DMS 273 (cell line): ENCODE results near the gene ZNF418.
A peak's percentile ranks its signal among the peaks of the same experiment; 100 is the strongest.

ENCODE experiments used
- DNase-seq: peaks from one replicate; lab custom pipeline; 2025; ENCODE audit not compliant: unreplicated experiment; lab: John Stamatoyannopoulos, UW

Gene ZNF418

DNA sequence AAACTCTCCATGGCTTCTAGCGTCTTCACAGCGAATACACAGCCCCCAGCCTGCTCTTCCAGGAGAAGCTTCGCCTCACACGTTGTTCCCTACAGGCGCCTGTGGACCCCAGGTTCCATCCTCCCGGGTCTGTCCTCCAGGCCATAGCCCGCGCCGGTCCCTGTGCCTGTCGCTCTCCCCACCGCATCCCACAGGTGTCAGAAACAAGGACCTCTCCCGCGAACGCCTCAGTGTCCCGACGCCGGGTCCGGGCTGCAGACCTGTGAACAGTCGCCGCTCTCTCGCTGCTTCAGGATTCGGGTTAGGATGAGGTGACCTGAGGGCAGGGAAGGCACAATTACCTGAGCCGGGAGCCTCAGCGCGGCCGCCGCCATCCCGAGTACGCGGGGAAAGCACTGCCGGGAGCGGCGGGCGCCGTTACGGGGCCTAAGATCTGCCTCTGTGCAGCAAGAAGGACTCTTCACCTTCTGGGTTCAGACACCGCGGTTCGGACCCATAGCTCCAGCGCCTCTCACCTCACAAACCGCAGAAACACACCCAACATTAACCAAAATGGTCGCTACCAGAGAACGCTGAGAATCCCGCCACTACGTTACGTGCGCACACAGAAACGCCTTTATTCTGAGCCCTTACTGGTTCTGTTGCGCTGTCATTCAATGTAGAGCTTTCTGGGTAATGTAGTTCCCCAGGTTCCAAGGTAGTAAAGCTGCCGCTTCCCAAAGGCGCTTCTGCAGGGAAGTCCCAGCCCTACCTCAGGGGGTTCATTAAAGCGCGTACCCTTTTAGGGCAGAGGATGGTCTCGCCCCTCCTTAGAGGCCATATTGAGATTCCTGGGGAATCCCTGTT lies at the start of gene ZNF418:
Gene ZNF418 (minus strand): TSS at position 583 of the 846 bp plus-strand sequence. CDS start 1,580 bp downstream, outside the sequence.
- peak; percentile 96 for DNase-seq

DNA sequence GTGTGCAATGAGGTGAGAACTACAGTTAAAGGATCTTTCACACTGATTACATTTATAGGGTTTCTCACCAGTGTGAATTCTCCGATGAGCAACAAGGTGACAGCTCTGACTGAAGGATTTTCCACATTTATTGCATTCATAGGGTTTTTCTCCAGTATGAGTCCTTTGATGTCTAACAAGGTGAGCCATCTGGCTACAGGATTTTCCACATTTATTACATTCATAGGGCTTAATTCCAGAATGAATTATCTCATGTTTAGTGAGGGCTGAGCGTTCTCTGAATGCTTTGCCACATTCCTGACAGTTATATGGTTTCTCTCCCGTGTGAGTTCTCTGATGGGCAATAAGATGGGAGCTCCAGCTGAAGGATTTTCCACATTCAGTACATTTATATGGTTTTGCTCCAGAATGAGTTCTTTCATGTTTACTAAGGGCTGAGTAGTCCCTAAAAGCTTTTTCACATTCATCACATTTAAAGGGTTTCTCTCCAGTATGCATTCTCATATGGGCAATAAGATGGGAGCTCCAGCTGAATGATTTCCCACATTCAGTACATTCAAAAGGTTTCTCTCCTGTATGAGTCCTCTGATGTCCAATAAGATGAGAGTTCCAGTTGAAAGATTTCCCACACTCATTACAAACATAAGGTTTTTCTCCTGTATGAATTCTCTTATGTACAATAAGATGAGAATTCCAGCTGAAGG lies 43.5 kb upstream of the ZNF418 start:
- peak; percentile 32 for DNase-seq

DNA sequence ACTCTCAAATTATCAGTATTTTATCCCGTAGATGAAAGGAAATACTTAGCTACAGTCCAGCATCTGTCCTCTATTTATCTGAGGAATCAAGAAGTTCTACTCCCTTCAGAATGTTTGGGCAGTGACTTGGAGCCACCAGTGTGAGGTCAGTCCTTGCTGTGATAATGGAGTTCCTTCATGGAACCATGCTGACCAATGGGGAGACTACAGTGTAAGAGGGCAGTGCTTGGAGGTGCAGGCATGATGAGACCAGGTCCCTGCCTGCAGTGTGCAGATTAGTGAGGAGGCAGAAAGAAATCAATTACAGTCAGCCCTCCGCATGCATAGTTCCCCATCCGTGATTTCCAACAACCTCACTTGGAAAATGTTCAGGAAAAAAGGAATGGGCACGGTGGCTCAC lies 39.2 kb upstream of the ZNF418 start, which contains the start of gene C19orf18:
Gene C19orf18 (minus strand): TSS at position 101 of the 400 bp plus-strand sequence. CDS start 102 bp downstream, outside the sequence.
- no peak for DNase-seq

DNA sequence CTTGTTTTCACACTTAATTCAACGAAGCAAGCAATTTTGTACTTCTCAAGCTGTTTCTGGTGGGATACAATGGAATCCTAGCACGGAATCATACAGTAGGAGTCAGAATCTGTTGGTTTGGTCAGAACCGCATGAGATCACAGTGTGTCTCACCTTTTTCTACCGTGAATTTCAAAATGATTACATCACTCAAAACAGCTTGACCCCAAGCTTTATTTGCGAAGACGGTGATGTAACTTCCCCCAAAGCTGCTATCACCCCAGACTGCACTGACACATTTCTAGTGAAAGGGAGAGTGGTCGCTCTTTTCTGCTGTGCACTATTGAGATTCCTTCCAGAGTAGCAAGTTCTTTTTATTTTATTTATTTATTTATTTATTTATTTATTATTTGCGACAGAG lies 29.6 kb upstream of the ZNF418 start:
- no peak for DNase-seq

DNA sequence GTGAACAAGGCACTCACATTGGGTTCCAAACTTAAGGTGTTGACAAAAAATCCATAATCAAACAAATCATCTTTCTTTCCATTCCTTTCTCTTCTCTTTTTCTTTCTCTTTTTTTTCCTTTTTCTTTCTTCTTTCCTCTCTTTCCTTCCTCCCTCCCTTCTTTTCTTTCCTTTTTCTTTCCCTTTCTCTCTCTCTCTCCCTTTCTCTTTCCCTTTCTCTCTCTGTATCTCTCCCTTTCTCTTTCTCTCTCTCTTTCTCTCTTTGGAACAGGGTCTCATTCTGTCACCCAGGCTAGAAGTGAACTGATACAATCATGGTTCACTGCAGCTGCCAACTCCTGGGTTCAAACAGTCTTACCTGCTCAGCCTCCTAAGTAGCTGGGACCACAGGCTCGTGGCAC lies 26.6 kb upstream of the ZNF418 start:
- no peak for DNase-seq

DNA sequence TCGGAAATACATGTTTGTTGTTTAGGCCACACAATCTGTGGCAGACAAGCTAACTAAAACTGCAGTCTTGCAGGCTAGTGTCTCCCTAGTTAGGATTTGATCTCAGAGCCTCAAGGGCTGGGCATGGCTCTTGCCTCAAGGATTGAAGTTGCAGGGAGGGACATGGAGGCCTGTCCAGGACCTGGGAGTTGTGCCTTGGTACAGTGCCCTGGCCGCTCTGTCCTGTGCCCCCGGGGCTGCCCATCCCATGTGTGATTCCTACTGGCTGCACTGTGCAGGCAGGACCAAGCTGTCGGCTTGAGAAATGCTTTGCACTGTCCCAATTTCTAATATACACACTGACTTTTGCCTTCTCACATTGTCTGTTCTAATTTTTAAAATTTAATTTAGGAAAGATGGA lies 19.8 kb upstream of the ZNF418 start:
- no peak for DNase-seq

DNA sequence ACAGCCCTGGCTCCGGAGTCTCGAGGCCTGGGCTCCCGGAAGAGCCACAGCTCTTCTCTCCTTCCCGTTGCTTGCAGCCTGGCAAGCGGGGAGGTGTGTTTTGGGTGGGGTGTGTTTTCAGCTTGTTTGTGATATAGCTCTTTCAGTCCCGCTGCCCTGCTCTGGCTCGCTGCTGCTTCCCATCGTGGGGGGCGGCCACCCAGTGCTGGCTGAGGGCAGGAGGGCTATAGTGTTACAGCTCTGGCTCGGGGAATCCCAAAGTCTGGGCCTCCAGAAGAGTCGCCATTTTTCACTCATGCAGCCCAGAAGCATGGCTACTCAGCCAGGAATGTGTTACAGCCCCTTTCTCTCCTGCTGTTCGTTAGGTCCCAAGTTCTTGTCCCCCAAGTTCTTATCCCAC lies 14.5 kb upstream of the ZNF418 start:
- DNase-seq, result no peak

DNA sequence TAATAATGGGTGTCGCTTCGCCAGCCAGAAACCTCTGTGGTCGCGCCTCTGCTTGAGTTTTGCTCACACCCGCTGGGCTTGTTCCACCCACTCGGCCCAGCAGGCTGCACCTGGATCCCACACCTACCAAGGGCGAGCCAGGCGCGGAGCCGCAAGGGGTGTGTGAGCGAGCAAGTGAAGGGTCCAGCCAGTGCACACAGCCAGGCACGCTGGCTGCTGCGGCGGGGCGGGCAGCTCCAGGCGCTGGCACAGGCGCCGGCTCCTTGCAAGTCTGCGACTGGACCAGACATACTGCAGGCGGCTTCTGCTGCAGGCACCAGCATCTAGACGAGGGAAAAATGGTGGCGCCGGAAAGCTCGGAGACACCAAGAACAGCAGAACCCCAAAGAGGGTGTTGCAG lies 14.1 kb upstream of the ZNF418 start:
- no peak for DNase-seq

DNA sequence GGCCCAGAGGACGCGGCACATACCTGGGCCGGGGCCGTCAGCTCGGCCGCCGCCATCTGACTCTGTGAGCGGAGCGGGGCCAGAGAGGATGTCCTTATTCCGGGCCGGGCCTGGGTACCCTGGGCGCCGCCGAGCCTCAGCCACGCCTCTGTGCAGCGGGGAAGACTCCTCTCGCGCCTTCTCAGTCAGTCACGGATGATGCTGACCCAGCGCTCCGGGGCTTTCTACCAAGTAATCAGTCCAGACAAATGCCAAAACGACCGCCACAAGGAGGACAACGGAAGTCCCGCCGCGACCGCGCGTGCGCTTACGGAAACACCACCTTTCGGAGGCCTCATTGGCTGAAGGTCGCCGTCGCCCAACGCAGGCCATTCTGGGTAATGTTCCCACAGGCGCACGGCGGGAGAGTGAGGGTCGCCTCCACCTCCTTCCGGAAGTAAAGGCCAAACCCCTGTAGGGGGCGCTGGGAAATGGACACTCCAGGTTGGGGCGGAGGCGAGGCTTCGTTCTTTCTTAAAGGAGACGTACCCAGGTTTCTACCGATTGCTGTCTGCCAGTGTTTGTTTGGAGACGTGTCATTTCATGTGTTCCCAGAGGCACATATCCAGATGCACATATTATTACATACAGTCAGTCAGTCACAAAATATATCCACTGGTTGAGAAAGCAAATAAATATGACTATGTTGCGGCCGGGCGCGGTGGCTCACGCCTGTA lies 12.4 kb upstream of the ZNF418 start, which contains the start of gene ZNF256:
Gene ZNF256 (minus strand): TSS at position 288 of the 716 bp plus-strand sequence. CDS start 232 bp downstream, at position 56.
- DNase-seq, result peak; percentile 99

DNA sequence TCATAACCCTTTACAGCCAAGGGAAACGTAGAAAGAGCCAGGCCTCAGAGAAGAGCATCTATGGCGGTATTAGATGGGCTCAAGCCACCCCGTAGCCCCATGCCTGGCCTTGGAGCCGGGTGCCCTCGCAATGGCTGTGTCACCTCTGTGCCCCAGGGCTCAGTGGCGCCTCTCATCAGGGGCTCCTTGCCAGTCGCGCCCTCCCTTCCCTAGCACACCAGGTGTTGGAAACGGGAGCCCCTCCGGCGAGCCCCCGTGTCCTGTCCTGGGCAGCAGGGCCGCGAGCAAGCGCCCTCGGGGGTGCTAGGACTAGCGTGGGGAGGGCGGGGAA lies 11.9 kb upstream of the ZNF418 start:
- no peak for DNase-seq

DNA sequence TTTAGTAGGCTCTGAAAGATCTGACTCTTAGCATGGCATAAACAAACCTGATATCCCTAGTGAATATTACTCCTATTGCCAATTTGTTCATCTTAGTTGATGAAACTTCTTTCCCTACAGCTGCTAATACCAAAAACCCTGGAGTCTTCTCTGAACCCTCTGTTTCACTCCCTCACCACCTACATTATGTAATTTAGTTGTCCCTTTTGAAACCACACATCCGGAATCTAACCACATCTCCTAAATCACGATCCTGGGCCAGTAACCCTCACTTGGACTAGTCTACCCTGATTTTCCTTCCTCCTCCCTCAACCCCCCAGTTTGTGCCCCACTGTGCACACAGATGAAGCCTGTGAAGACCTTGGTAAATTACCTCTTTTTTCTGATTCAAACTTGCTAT lies 11.1 kb upstream of the ZNF418 start:
- DNase-seq, result no peak

DNA sequence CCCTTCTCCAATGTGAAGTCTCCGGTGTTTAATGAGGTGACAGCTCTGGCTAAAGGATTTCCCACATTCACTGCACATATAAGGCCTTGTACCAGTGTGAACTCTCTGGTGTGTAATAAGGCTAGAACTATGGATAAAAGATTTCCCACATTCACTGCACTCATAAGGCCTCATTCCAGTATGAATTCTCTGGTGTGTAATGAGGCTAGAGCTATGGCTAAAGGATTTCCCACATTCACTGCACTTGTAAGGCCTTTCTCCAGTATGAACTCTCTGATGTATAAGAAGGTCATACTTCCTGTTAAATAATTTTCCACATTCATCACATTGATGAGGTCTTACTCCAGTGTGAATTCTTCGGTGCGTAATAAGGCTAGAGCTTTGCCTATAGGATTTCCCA lies 6.4 kb upstream of the ZNF418 start:
- no peak for DNase-seq

DNA sequence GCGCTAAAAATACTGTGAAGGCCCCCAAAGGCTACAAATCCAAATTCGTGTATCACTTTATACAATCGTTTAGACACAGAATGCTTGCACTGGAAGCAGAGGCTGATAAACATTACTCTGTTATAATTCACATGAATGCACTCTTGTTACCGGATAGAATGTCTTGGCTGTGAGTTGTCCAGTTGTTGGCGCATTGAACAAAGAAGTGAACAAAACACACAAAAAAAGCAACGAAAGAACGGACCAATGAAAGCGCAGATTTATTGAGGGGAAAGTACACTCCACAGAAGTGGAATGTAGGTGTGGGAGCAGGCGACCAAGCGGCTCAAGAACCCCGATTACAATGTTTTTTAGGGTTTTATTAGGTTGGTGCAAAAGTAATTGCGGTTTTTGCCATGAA lies 529 bp upstream of the ZNF418 start:
- no peak for DNase-seq

DNA sequence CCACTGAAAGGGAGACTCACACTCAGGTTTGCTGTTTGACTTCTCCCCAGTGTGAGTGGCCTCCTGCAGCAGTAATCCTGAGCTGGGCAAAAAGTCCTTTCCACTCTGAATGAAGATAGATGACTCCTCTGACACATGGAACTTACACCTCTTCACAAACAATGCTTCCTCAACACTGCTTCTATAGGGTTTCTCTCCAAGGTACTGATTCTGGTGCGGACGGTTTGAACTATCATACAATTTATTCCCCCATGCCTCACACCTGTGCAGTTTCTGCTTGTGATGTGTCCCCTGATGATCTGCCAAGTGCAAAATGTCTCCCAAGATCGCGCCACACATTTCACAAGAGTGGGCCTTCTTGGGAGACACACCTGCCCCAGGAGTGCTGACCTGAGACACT lies 7.6 kb downstream of the ZNF418 start:
- no peak for DNase-seq

DNA sequence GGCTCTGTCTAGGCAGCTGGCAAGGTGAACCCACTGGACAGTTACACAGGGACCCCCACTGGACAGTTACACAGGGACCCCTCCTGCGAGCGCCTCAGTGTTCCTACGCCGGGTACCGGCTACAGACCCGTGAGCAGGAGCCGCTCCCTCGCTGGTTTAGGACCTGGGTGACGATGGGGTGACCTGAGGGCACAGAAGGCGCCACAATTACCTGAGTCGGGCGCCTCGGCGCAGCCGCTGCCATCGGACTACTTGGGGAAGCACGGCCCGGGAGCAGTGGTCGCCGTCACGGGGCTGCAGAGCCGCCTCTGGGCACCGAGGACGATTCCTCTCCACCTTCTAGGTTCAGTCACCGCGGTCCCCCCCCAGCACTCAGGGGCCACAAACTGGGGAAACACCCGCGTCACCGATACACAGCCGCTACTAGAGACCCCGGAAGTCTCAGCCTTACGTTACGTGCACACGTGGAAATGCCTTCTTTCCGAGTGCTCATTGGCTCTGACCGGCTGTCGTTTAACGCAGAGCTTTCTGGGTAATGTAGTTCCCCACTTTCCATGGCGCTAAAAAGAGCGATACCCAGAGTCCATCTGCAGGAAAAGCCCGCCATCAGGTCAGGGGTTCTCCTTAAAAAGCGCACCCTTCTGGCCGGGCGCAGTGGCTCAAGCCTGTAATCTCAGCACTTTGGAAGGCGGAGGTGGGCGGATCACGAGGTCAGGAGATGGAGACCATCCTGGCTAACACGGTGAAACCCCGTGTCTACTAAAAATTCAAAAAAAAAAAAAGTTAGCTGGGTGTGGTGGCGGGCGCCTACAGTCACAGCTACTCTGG lies 18.8 kb downstream of the ZNF418 start, which contains the start of gene ZNF417:
Gene ZNF417 (minus strand): TSS at position 425 of the 828 bp plus-strand sequence. CDS start 181 bp downstream, at position 244.
- DNase-seq, result peak; percentile 98

DNA sequence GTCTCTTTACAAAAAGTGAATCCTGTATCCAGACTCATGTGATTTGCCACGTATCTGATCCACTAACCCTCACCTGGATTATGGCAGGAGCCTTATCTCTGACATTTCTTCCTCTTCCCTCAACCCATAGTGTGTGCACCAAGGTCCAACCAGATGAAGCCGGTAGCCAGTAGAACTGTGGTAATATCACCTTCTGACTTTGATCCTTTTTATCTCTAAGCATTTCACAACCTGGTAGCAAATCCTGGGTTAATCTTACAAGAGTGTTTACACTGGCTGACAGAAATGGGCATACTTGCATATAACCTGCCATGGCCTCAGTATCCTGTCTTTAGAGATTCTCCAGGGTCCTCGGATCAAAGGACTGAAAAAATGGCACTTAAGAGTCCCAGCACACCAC lies 20.7 kb downstream of the ZNF418 start:
- DNase-seq, result no peak

DNA sequence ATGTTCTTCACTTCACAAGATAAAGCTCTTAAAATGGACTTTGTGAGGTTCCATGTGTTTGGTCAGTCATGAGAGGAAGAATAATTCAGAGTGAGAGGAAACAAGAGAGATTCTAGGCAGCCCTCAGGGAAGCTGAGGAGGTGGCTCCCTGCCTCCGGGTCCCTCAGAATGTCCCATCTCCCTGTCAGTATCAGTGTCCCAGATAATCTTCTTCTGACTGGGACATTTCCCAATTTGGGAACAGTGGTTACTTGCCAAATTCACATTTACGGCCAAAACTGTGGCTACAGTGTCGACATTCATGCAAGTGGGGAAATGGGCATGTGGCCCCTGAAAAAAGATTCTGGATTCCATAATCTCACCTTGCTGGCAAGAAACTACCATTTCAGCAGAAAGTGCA lies 27.8 kb downstream of the ZNF418 start:
- DNase-seq, result no peak

DNA sequence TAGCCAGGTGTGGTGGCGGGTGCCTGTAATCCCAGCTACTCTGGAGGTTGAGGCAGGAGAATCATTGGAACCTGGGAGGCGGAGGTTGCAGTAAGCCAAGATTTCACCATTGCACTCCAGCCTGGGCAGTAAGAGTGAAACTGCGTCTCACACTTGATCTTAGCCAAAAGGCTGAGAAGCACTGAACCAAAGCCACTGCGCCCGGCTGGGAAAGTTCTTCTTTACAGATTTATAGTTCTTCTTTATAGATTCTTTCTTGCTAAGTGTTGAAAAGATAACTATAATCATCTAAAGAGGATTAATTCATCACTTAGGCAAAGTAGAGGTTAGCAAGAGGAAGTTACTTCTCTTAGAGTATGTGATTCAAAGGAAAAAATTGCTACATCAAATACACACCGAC lies 29.9 kb downstream of the ZNF418 start:
- no peak for DNase-seq

DNA sequence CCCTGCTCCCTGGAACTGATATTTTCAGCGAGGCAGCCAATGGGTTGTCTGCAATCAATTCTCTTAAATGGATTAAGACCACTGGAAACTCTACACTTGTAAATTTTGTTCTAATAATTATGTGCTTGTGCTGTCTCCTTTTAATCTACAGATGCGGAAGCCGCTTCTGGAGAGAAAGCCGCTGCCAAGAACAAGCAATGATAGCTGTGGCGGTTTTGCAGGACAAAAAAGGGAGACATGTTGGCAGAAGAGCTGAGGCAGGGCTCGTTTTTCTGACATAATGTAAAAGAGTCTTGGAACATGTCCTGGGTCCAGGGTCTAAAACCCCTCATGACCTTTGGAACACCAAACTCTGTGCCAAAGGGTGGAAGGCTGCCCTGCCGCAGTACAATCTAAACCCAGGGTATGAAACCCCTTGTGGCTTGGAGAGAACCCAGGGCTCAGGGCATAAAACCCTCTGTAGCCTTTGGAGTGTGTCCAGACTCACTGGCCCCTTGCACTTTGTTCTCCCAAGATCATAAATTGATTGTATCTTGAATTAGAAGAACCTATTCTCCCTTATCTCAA lies 31.5 kb downstream of the ZNF418 start:
- no peak for DNase-seq

DNA sequence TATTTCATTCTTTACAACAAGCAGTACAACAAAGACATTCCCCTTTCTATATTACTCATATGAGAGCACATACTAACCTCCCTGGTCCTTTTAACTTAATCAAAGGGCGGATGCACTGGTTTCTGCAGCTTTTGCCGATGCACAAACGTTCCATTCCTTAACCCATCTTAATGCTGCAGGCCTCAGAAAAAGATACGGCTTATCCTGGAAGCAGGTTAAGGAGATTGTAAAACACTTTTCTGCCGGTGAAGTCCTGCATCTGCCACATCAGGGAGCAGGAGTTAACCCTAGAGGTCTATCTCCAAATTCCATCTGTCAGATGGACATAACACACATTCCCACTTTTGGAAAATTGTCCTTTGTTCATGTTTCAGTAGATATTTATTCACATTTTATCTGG lies 34.9 kb downstream of the ZNF418 start:
- no peak for DNase-seq
